Left ventricle myocardium inferior (tissue), 1 donor: ENCODE results near the gene CES4A. TPM values are rescaled to one million over a fixed set of nuclear protein-coding genes. Genes with fewer than 3 reads are reported as not detected.
"Not testable (repeated sequence)": the region's sequence is repeated elsewhere in the genome, so short reads cannot be mapped to it uniquely, and the experiment has no call there.

Experiments used
- DNase-seq: peaks from one replicate; pipeline ENCODE4 v3.0.0-alpha.2; 2020
- H3K27ac ChIP-seq: fragments of 200-600 bp; replicated peaks from 2 replicates; pipeline ENCODE4 v1.8.0; 2021
- H3K27me3 ChIP-seq: fragments of 200-600 bp; 2 replicates; pipeline ENCODE4 v1.8.0; 2021; ENCODE audit warnings: low read depth
- H3K36me3 ChIP-seq: fragments of 200-600 bp; 2 replicates; pipeline ENCODE4 v1.8.0; 2021
- H3K4me1 ChIP-seq: fragments of 200-600 bp; 2 replicates; pipeline ENCODE4 v1.8.0; 2021
- H3K4me3 ChIP-seq: fragments of 200-600 bp; 2 replicates; pipeline ENCODE4 v1.8.0; 2021; ENCODE audit warnings: mild to moderate bottlenecking, moderate library complexity
- H3K9me3 ChIP-seq: fragments of 200-600 bp; replicated peaks from 2 replicates; pipeline ENCODE4 v1.8.0; 2021
- CTCF ChIP-seq: fragments of 200-600 bp; IDR thresholded peaks from 2 replicates; pipeline ENCODE4 v1.8.0; 2021; ENCODE audit warnings: antibody characterized with exemption, mild to moderate bottlenecking, borderline replicate concordance
- intact Hi-C: fragments of 100-400 bp; cut with micrococcal nuclease; formaldehyde crosslinking; loops from one replicate; pipeline ENCODE4 v1.11.0; 2022
- total RNA-seq: library from RNA; stranded (reverse); fragmentation: NEBNext Ultra II Directional; extraction: Animal tissue kit (Norgen Biotek cat#: 25700); gene quantifications from one replicate; pipeline ENCODE4 v1.2.1, GENCODE V29; 2021
- donor health status: DM: no; HTN: yes; CAD: no; lungs with severe emphysema.

CES4A gene
- total RNA-seq, 1 donor from 2014 or later, result 11.0 TPM

GRCh38 chr16:66968847-66969246, 19.5 kb upstream of the CES4A start:
- intact Hi-C loops, result no loop called here
- no peaks in the 10 kb centered on the region for H3K36me3 ChIP-seq
- no peak for DNase-seq

GRCh38 chr16:66970775-66971720, 17.3 kb upstream of the CES4A start:
- Histone ChIP-seq H3K27me3 (peaks cover 8% of the 10 kb centered on the region), H3K36me3 (no peaks in the 10 kb centered on the region), H3K9me3 (no peaks in the 10 kb centered on the region), H3K4me3 (no peak overlapping the region), H3K4me1 (no peaks in the 10 kb centered on the region), H3K27ac (no peak overlapping the region)
- DNase-seq, result no peak
- TF ChIP-seq CTCF, result no peak
- intact Hi-C loops, result no loop called here

More at GRCh38 chr16:66968847-66969246, 19.5 kb upstream of the CES4A start:
- no peak for TF ChIP-seq CTCF
- Histone ChIP-seq H3K4me3 (no peak overlapping the region), H3K9me3 (no peaks in the 10 kb centered on the region), H3K4me1 (no peaks in the 10 kb centered on the region), H3K27ac (no peak overlapping the region), H3K27me3 (peaks cover 4% of the 10 kb centered on the region)

- Histone ChIP-seq H3K4me3 (no peak overlapping the region), H3K4me1 (no peaks in the 10 kb centered on the region), H3K36me3 (no peaks in the 10 kb centered on the region), H3K27ac (no peak overlapping the region), H3K27me3 (peaks cover 8% of the 10 kb centered on the region), H3K9me3 (no peaks in the 10 kb centered on the region)
- TF ChIP-seq CTCF, result no peak
- intact Hi-C loops, result no loop called here
- DNase-seq, result no peak
Measured at GRCh38 chr16:66972983-66973382, 15.4 kb upstream of the CES4A start.

GRCh38 chr16:66973716-66974115, 14.7 kb upstream of the CES4A start:
- no peak for TF ChIP-seq CTCF
- H3K9me3 ChIP-seq, result no peaks in the 10 kb centered on the region
- no peaks in the 10 kb centered on the region for H3K36me3 ChIP-seq
- no peak overlapping the region for H3K4me3 ChIP-seq
- no peak overlapping the region for H3K27ac ChIP-seq
- H3K4me1 ChIP-seq, result no peaks in the 10 kb centered on the region
- intact Hi-C loops, result no loop called here
- H3K27me3 ChIP-seq, result peaks cover 8% of the 10 kb centered on the region
- DNase-seq, result no peak

GRCh38 chr16:66974156-66974931, 14.0 kb upstream of the CES4A start:
- H3K27me3 ChIP-seq, H3K4me3 ChIP-seq, H3K4me1 ChIP-seq, H3K27ac ChIP-seq, DNase-seq, intact Hi-C loops, H3K9me3 ChIP-seq, H3K36me3 ChIP-seq: not testable (repeated sequence)

- H3K4me3 ChIP-seq, H3K4me1 ChIP-seq, DNase-seq, H3K27me3 ChIP-seq, H3K27ac ChIP-seq, H3K36me3 ChIP-seq, H3K9me3 ChIP-seq: not testable (repeated sequence)
- intact Hi-C loops, result loop anchor here (5.0 kb wide), 1 partner anchor 177 kb away; the partner anchor contains the start of gene B3GNT9
Measured at GRCh38 chr16:66974932-66975246, 13.5 kb upstream of the CES4A start.
